Caco-2 (cell line): Measurements from ENCODE around the gene SMARCA2. TPM values are rescaled to one million over a fixed set of nuclear protein-coding genes. Genes with fewer than 3 reads are reported as not detected.

Experiments
- BruUV-seq: library from RNA; stranded (reverse); fragments of 400-500 nt; replicated peaks from 2 replicates; lab custom pipeline; 2021; lab: Mats Ljungman, UMichigan
- CTCF ChIA-PET: fragments of 300-600 bp; sonication (Branson Sonifier 250); formaldehyde crosslinking; loops from one replicate; lab custom pipeline; 2022; ENCODE audit warnings: antibody characterized with exemption; lab: Charles Lee
- POLR2A ChIA-PET: fragments of 300-600 bp; sonication (Branson Sonifier 250); formaldehyde crosslinking; loops from one replicate; lab custom pipeline; 2022; ENCODE audit warnings: antibody characterized with exemption; lab: Charles Lee
- DNase-seq, 2 experiments: peaks; one replicate each; pipeline versions ENCODE4 v3.0.0 to v3.0.0-alpha.2; 2020 to 2022
- H3K27me3 ChIP-seq: replicated peaks from 2 replicates; pipeline ENCODE4 v1.6.0; 2011; ENCODE audit warnings: low read length; ENCODE audit not compliant: control insufficient read depth, insufficient read depth
- H3K36me3 ChIP-seq: 2 replicates; pipeline ENCODE4 v1.5.1; 2011; ENCODE audit warnings: low read length; ENCODE audit not compliant: control insufficient read depth, insufficient read depth
- H3K4me1 ChIP-seq: fragments of 250-450 bp; sonication (Bioruptor Pico); 2 replicates; pipeline ENCODE4 v1.5.1; 2020; ENCODE audit warnings: mild to moderate bottlenecking
- H3K4me3 ChIP-seq: 2 replicates; pipeline ENCODE4 v1.5.1; 2011; ENCODE audit warnings: low read depth, mild to moderate bottlenecking, control low read depth, low read length
- H3K9me3 ChIP-seq: fragments of 250-450 bp; sonication (Bioruptor Pico); 2 replicates; pipeline ENCODE4 v1.5.1; 2020; ENCODE audit warnings: mild to moderate bottlenecking, moderate library complexity
- H3K27ac Mint-ChIP-seq: one replicate; pipeline ENCODE4 v1.8.0; 2022; ENCODE audit warnings: mixed read lengths; ENCODE audit not compliant: unreplicated experiment
- H3K27me3 Mint-ChIP-seq: one replicate; pipeline ENCODE4 v1.8.0; 2022; ENCODE audit warnings: mixed read lengths; ENCODE audit not compliant: insufficient read depth, unreplicated experiment
- H3K36me3 Mint-ChIP-seq: one replicate; pipeline ENCODE4 v1.8.0; 2022; ENCODE audit warnings: mild to moderate bottlenecking, mixed read lengths; ENCODE audit not compliant: insufficient read depth, unreplicated experiment
- H3K4me1 Mint-ChIP-seq: one replicate; pipeline ENCODE4 v1.8.0; 2022; ENCODE audit warnings: low read depth, mixed read lengths; ENCODE audit not compliant: unreplicated experiment
- H3K4me3 Mint-ChIP-seq: one replicate; pipeline ENCODE4 v1.8.0; 2022; ENCODE audit warnings: mild to moderate bottlenecking, moderate library complexity, mixed read lengths; ENCODE audit not compliant: unreplicated experiment
- H3K9me3 Mint-ChIP-seq: one replicate; pipeline ENCODE4 v1.8.0; 2022; ENCODE audit warnings: mixed read lengths; ENCODE audit not compliant: unreplicated experiment
- CTCF ChIP-seq, 2 experiments: fragments of 200-600 bp in 1 of 2; IDR thresholded peaks; 1 replicate in 1 of 2; 2 replicates in 1 of 2; pipeline versions ENCODE4 v1.5.1 to v1.8.0; 2011 to 2022; ENCODE audit warnings: antibody characterized with exemption in 1 of 2, control low read depth in 1 of 2, inconsistent platforms in 1 of 2, low read depth in 1 of 2, low read length in 1 of 2, mild to moderate bottlenecking in 1 of 2, moderate library complexity in 1 of 2; ENCODE audit not compliant: insufficient read depth in 1 of 2, severe bottlenecking in 1 of 2, unreplicated experiment in 1 of 2
- intact Hi-C: fragments of 100-400 bp; cut with micrococcal nuclease; formaldehyde crosslinking; loops from one replicate; pipeline ENCODE4 v1.10.0; 2022; ENCODE audit not compliant: unreplicated experiment
- total RNA-seq: library from RNA; stranded (reverse); gene quantifications from 2 replicates; pipeline ENCODE4 v1.2.3, GENCODE V29; 2022

The SMARCA2 gene
- total RNA-seq, 1 experiment from 2014 or later: 13.5 TPM

- Mint-ChIP-seq H3K36me3 (no peaks in the 10 kb centered on the region), H3K4me1 (no peaks in the 10 kb centered on the region), H3K27ac (no peak overlapping the region), H3K27me3 (peaks cover 10% of the 10 kb centered on the region), H3K4me3 (no peak overlapping the region), H3K9me3 (no peaks in the 10 kb centered on the region)
- no peaks in the 10 kb centered on the region for H3K9me3 ChIP-seq
- BruUV-seq: no TSS peak
- no peak overlapping the region for H3K4me3 ChIP-seq
- ChIA-PET POLR2A (no interaction called here), CTCF (no interaction called here)
- H3K27me3 ChIP-seq: no peaks in the 10 kb centered on the region
- intact Hi-C loops: no loop called here
- DNase-seq: no peak
- H3K4me1 ChIP-seq: no peaks in the 10 kb centered on the region
- TF ChIP-seq CTCF (IDR thresholded peaks at IDR 0.05; ENCODE audit: insufficient read depth in 1 of 2, low read depth in 1 of 2, low read length in 1 of 2, severe bottlenecking in 1 of 2, unreplicated experiment in 1 of 2): no peak
- H3K36me3 ChIP-seq: no peaks in the 10 kb centered on the region
Observed at GRCh38 chr9:2126331-2126803, 111.2 kb downstream of the SMARCA2 start.

GRCh38 chr9:2127486-2127885, 112.3 kb downstream of the SMARCA2 start:
- CTCF ChIA-PET: interaction anchor here (0.5 kb wide), 1 partner anchor 327 kb away, joined by 4 read pairs; no protein-coding TSS in a partner anchor
- no peaks in the 10 kb centered on the region for H3K4me1 Mint-ChIP-seq
- POLR2A ChIA-PET: no interaction called here

GRCh38 chr9:2128141-2128540, 113.0 kb downstream of the SMARCA2 start:
- no peak overlapping the region for H3K4me3 Mint-ChIP-seq
- peaks cover 10% of the 10 kb centered on the region for H3K27me3 Mint-ChIP-seq
- Histone ChIP-seq H3K27me3 (no peaks in the 10 kb centered on the region), H3K4me1 (no peaks in the 10 kb centered on the region), H3K36me3 (no peaks in the 10 kb centered on the region), H3K9me3 (no peaks in the 10 kb centered on the region), H3K4me3 (no peak overlapping the region)
- TF ChIP-seq CTCF (IDR thresholded peaks at IDR 0.05; ENCODE audit: insufficient read depth in 1 of 2, low read depth in 1 of 2, low read length in 1 of 2, severe bottlenecking in 1 of 2, unreplicated experiment in 1 of 2): no peak
- intact Hi-C loops: no loop called here
- no peak overlapping the region for H3K27ac Mint-ChIP-seq
- no peak for DNase-seq
- no TSS peak for BruUV-seq
- H3K4me1 Mint-ChIP-seq: no peaks in the 10 kb centered on the region
- no peaks in the 10 kb centered on the region for H3K9me3 Mint-ChIP-seq
- ChIA-PET POLR2A (no interaction called here), CTCF (interaction anchor here (0.5 kb wide), 1 partner anchor 326 kb away, joined by 4 read pairs; no protein-coding TSS in a partner anchor)
- no peaks in the 10 kb centered on the region for H3K36me3 Mint-ChIP-seq

More at GRCh38 chr9:2127486-2127885, 112.3 kb downstream of the SMARCA2 start:
- H3K4me3 Mint-ChIP-seq: no peak overlapping the region
- H3K36me3 ChIP-seq: no peaks in the 10 kb centered on the region
- no peak for DNase-seq
- H3K27me3 ChIP-seq: no peaks in the 10 kb centered on the region
- TF ChIP-seq CTCF (IDR thresholded peaks at IDR 0.05; ENCODE audit: insufficient read depth in 1 of 2, low read depth in 1 of 2, low read length in 1 of 2, severe bottlenecking in 1 of 2, unreplicated experiment in 1 of 2): no peak
- no peaks in the 10 kb centered on the region for H3K9me3 Mint-ChIP-seq
- no TSS peak for BruUV-seq
- H3K36me3 Mint-ChIP-seq: no peaks in the 10 kb centered on the region
- no peaks in the 10 kb centered on the region for H3K4me1 ChIP-seq
- no peak overlapping the region for H3K4me3 ChIP-seq
- intact Hi-C loops: no loop called here
- H3K9me3 ChIP-seq: no peaks in the 10 kb centered on the region
- H3K27ac Mint-ChIP-seq: no peak overlapping the region
- H3K27me3 Mint-ChIP-seq: peaks cover 10% of the 10 kb centered on the region
